Mesenchymal stem cell (in vitro differentiated cells and primary cell): ENCODE results near the gene CA6.

Source experiments
- DNase-seq: peaks from one replicate; pipeline ENCODE4 v3.0.0-alpha.2; 2013
- H2AFZ ChIP-seq: one replicate; pipeline ENCODE4 v1.6.1; 2013; ENCODE audit warnings: low read depth, mild to moderate bottlenecking, control low read depth, inconsistent platforms, low read length, moderate library complexity
- H2AK5ac ChIP-seq: 2 replicates; pipeline ENCODE4 v1.6.1; 2013; ENCODE audit warnings: low read length, moderate library complexity, mild to moderate bottlenecking, inconsistent platforms; ENCODE audit not compliant: severe bottlenecking
- H2BK120ac ChIP-seq: one replicate; pipeline ENCODE4 v1.6.1; 2013; ENCODE audit warnings: low read depth, mild to moderate bottlenecking, inconsistent platforms, low read length, moderate library complexity
- H2BK12ac ChIP-seq, 2 experiments: one replicate each; pipeline ENCODE4 v1.6.1; 2013; ENCODE audit warnings: inconsistent platforms in 2 of 2, low read length in 2 of 2, mild to moderate bottlenecking in 2 of 2, moderate library complexity in 2 of 2, control low read depth in 1 of 2
- H2BK15ac ChIP-seq: one replicate; pipeline ENCODE4 v1.6.1; 2013; ENCODE audit warnings: mild to moderate bottlenecking, low read depth, inconsistent platforms; ENCODE audit not compliant: poor library complexity, severe bottlenecking
- H2BK5ac ChIP-seq: 2 replicates; pipeline ENCODE4 v1.6.1; 2013; ENCODE audit warnings: low read depth, mild to moderate bottlenecking, low read length, control low read depth, inconsistent platforms; ENCODE audit not compliant: poor library complexity, severe bottlenecking
- H3K14ac ChIP-seq, 2 experiments: one replicate each; pipeline ENCODE4 v1.6.1; 2013; ENCODE audit warnings: inconsistent platforms in 2 of 2, low read length in 2 of 2, control low read depth in 1 of 2, mild to moderate bottlenecking in 1 of 2, moderate library complexity in 1 of 2
- H3K18ac ChIP-seq, 2 experiments: one replicate each; pipeline ENCODE4 v1.6.1; 2013; ENCODE audit warnings: inconsistent platforms in 2 of 2, low read length in 2 of 2, control low read depth in 1 of 2, low read depth in 1 of 2, mild to moderate bottlenecking in 1 of 2
- H3K23ac ChIP-seq, 2 experiments: one replicate each; pipeline ENCODE4 v1.6.1; 2013; ENCODE audit warnings: inconsistent platforms in 2 of 2, low read length in 2 of 2, mild to moderate bottlenecking in 2 of 2, moderate library complexity in 2 of 2, control low read depth in 1 of 2
- H3K27ac ChIP-seq: 2 replicates; pipeline ENCODE4 v1.5.1; 2013; ENCODE audit warnings: mild to moderate bottlenecking, moderate library complexity, low read length, control low read depth, inconsistent platforms; ENCODE audit not compliant: poor library complexity, severe bottlenecking
- H3K27me3 ChIP-seq, 2 experiments: 2 replicates each; pipeline versions ENCODE4 v1.6.1 to v1.7.0; 2013; ENCODE audit warnings: low read length in 2 of 2, mild to moderate bottlenecking in 2 of 2, moderate library complexity in 2 of 2, control low read depth in 1 of 2, inconsistent platforms in 1 of 2; ENCODE audit not compliant: control insufficient read depth in 1 of 2, insufficient read depth in 1 of 2
- H3K36me3 ChIP-seq, 2 experiments: 2 replicates each; pipeline versions ENCODE4 v1.6.1 to v1.7.0; 2013; ENCODE audit warnings: low read length in 2 of 2, control low read depth in 1 of 2, inconsistent platforms in 1 of 2, low read depth in 1 of 2, mild to moderate bottlenecking in 1 of 2; ENCODE audit not compliant: insufficient read depth in 2 of 2, control insufficient read depth in 1 of 2
- H3K4ac ChIP-seq, 2 experiments: one replicate each; pipeline ENCODE4 v1.6.1; 2013; ENCODE audit warnings: inconsistent platforms in 2 of 2, low read length in 2 of 2, mild to moderate bottlenecking in 2 of 2, moderate library complexity in 2 of 2, control low read depth in 1 of 2, low read depth in 1 of 2
- H3K4me1 ChIP-seq: 2 replicates; pipeline ENCODE4 v1.6.1; 2013; ENCODE audit warnings: low read depth, low read length, control low read depth; ENCODE audit not compliant: control insufficient read depth, insufficient read depth
- H3K4me2 ChIP-seq: 2 replicates; pipeline ENCODE4 v1.6.1; 2013; ENCODE audit warnings: low read length, mild to moderate bottlenecking, inconsistent platforms; ENCODE audit not compliant: poor library complexity, severe bottlenecking
- H3K4me3 ChIP-seq, 2 experiments: 2 replicates each; pipeline versions ENCODE4 v1.5.1 to v1.7.0; 2013; ENCODE audit warnings: low read length in 2 of 2, mild to moderate bottlenecking in 2 of 2, control low read depth in 1 of 2, low read depth in 1 of 2; ENCODE audit not compliant: insufficient read depth in 1 of 2
- H3K79me1 ChIP-seq: replicated peaks from 2 replicates; pipeline ENCODE4 v1.6.1; 2013; ENCODE audit warnings: mild to moderate bottlenecking, control low read depth, low read length, inconsistent platforms; ENCODE audit not compliant: poor library complexity, severe bottlenecking
- H3K9ac ChIP-seq: 2 replicates; pipeline ENCODE4 v1.7.0; 2013; ENCODE audit warnings: mild to moderate bottlenecking, low read length, moderate library complexity
- H3K9me3 ChIP-seq: 2 replicates; pipeline ENCODE4 v1.7.0; 2013; ENCODE audit warnings: mild to moderate bottlenecking, low read length; ENCODE audit not compliant: control insufficient read depth
- H4K8ac ChIP-seq: one replicate; pipeline ENCODE4 v1.6.1; 2013; ENCODE audit warnings: inconsistent platforms, mild to moderate bottlenecking, low read length, moderate library complexity
- H4K91ac ChIP-seq: one replicate; pipeline ENCODE4 v1.6.1; 2013; ENCODE audit warnings: mild to moderate bottlenecking, low read length, inconsistent platforms
- WGBS: methylation state at CpG from one replicate; pipeline ENCODE4 v1.1.7; 2013; ENCODE audit warnings: mixed read lengths; 5-methylcytosine and 5-hydroxymethylcytosine counted together

CA6 gene

DNA sequence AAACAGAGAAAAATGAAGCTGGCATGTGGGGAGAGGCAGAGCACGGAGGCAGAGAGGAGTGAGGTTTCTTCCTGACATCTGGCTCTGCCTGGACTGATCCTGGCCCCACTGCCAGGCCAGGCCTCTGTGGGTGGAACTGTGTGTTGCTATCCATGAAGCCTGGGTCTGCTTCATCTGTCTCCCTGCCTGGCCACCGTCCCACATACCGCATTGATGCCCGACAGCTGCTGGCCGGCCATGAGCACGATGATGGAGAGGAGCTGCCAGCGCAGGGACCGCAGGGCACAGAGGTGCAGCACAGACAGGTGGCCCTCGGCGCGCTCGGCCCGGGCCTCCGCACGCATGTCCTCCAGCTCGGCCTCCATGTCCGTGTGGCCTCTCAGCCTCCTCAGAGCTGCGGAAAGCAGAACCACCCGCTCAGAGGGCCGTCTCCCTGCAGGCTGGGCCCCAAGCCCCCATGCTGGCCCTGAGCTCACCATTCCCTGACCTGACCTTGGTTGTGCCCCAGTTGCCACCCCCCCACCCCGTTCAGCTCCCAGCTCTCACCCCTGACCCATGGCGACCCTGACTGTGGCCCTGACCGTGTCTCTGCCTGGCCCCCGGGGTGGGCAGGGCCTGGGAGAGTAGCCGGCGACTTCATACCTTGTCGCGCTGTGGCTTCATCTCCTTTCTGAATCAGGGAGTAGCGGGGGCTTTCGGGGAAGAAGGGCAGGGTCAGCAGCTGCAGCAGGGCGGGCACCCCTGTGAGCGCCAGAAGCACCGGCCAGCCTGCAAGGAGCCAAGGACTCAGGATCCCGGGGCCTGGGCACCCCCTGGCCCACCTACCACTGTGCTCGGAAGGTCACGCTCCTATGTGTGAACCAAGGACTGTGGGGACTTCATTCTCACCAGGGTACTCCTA is 69.1 kb downstream of the CA6 start:
- Histone ChIP-seq H4K8ac (no peak overlapping the region), H3K4me3 (no peak overlapping the region), H2BK15ac (peak overlapping the region; percentile 19), H4K91ac (no peak overlapping the region), H3K4me2 (no peak overlapping the region), H2AFZ (no peak overlapping the region), H3K4ac (no peak overlapping the region), H2BK5ac (no peak overlapping the region), H3K23ac (no peak overlapping the region), H3K4me1 (peaks cover 3% of the 10 kb centered on the region), H3K36me3 (peaks cover 0 to 2% of the 10 kb centered on the region in 2 experiments), H2BK120ac (no peak overlapping the region), H3K79me1 (no peaks in the 10 kb centered on the region), H3K27me3 (peaks cover 0 to 10% of the 10 kb centered on the region in 2 experiments), H3K18ac (no peak overlapping the region), H3K9ac (no peak overlapping the region), H3K14ac (no peak overlapping the region), H3K27ac (no peak overlapping the region), H2AK5ac (no peak overlapping the region), H3K9me3 (no peaks in the 10 kb centered on the region), H2BK12ac (no peak overlapping the region)
- 90% methylated on average over 36 of the region's 36 CpGs for WGBS
- DNase-seq: no peak

- Histone ChIP-seq H3K9ac (no peak overlapping the region), H2AK5ac (no peak overlapping the region), H2BK15ac (no peak overlapping the region), H3K4me3 (no peak overlapping the region), H3K4ac (no peak overlapping the region), H2AFZ (no peak overlapping the region), H3K4me1 (no peaks in the 10 kb centered on the region), H3K14ac (no peak overlapping the region), H3K79me1 (no peaks in the 10 kb centered on the region), H3K18ac (no peak overlapping the region), H4K91ac (no peak overlapping the region), H3K27ac (no peak overlapping the region), H2BK12ac (no peak overlapping the region), H3K36me3 (peaks cover 0 to 2% of the 10 kb centered on the region in 2 experiments), H3K27me3 (peaks cover 2 to 18% of the 10 kb centered on the region in 2 experiments), H2BK120ac (no peak overlapping the region), H4K8ac (no peak overlapping the region), H3K23ac (no peak overlapping the region), H2BK5ac (no peak overlapping the region), H3K4me2 (no peak overlapping the region), H3K9me3 (no peaks in the 10 kb centered on the region)
- WGBS: 84% methylated on average over 5 of the region's 5 CpGs
- DNase-seq: no peak
Observed at GRCh38 chr1:9016455-9016854, 70.8 kb downstream of the CA6 start.

GRCh38 chr1:9018333-9018732 is 72.7 kb downstream of the CA6 start:
- Histone ChIP-seq H3K9me3 (no peaks in the 10 kb centered on the region), H3K14ac (no peak overlapping the region), H2AK5ac (no peak overlapping the region), H4K8ac (no peak overlapping the region), H2BK120ac (no peak overlapping the region), H3K27me3 (peaks cover 3 to 22% of the 10 kb centered on the region in 2 experiments), H2BK15ac (no peak overlapping the region), H3K18ac (no peak overlapping the region), H3K79me1 (no peaks in the 10 kb centered on the region), H3K4me1 (no peaks in the 10 kb centered on the region), H3K9ac (no peak overlapping the region), H2BK5ac (no peak overlapping the region), H3K4me2 (no peak overlapping the region), H3K36me3 (peaks cover 0 to 2% of the 10 kb centered on the region in 2 experiments), H3K4ac (no peak overlapping the region), H4K91ac (no peak overlapping the region), H2BK12ac (no peak overlapping the region), H3K27ac (no peak overlapping the region), H3K4me3 (no peak overlapping the region), H3K23ac (no peak overlapping the region), H2AFZ (no peak overlapping the region)
- no peak for DNase-seq
- 89% methylated on average over 11 of the region's 13 CpGs for WGBS

GRCh38 chr1:9019896-9020295 is 74.2 kb downstream of the CA6 start:
- no peak overlapping the region for H2AK5ac ChIP-seq
- 62% methylated on average over 4 of the region's 4 CpGs for WGBS
- no peaks in the 10 kb centered on the region for H3K9me3 ChIP-seq
- no peak overlapping the region for H4K8ac ChIP-seq
- no peak overlapping the region for H2AFZ ChIP-seq
- H2BK5ac ChIP-seq: no peak overlapping the region
- no peaks in the 10 kb centered on the region for H3K79me1 ChIP-seq
- H3K23ac ChIP-seq: no peak overlapping the region
- no peak overlapping the region for H3K9ac ChIP-seq
- no peak overlapping the region for H2BK120ac ChIP-seq
- DNase-seq: no peak
- H3K4me1 ChIP-seq: no peaks in the 10 kb centered on the region
- peaks cover 3 to 22% of the 10 kb centered on the region in 2 experiments for H3K27me3 ChIP-seq
- H2BK12ac ChIP-seq: no peak overlapping the region
- H3K18ac ChIP-seq: no peak overlapping the region
- no peak overlapping the region for H4K91ac ChIP-seq
- H2BK15ac ChIP-seq: no peak overlapping the region
- no peak overlapping the region for H3K4me3 ChIP-seq
- H3K27ac ChIP-seq: no peak overlapping the region
- peak overlapping the region; percentile 19 for H3K4me2 ChIP-seq
- no peak overlapping the region for H3K14ac ChIP-seq
- H3K36me3 ChIP-seq: peaks cover 0 to under 1% of the 10 kb centered on the region in 2 experiments
- H3K4ac ChIP-seq: no peak overlapping the region
